Loucy (cell line): ENCODE results near the gene CACNA2D3.

ENCODE experiments used
- H2AFZ ChIP-seq: fragments of 200-600 bp; sonication (generic); 2 replicates; pipeline ENCODE4 v1.6.0; 2016; ENCODE audit warnings: antibody characterized with exemption, mild to moderate bottlenecking, low read length, moderate library complexity
- H3F3A ChIP-seq: fragments of 200-600 bp; 2 replicates; pipeline ENCODE4 v1.6.0; 2016; ENCODE audit warnings: antibody characterized with exemption, low read depth, mild to moderate bottlenecking
- H3K27me3 ChIP-seq: fragments of 200-600 bp; sonication (generic); 2 replicates; pipeline ENCODE4 v1.6.1; 2014; ENCODE audit warnings: low read length, mild to moderate bottlenecking; ENCODE audit not compliant: insufficient read depth, poor library complexity, severe bottlenecking
- H3K36me3 ChIP-seq: fragments of 200-600 bp; sonication (generic); 2 replicates; pipeline ENCODE4 v1.6.1; 2016; ENCODE audit warnings: low read length; ENCODE audit not compliant: insufficient read depth
- H3K4me1 ChIP-seq: fragments of 200-600 bp; sonication (generic); 2 replicates; pipeline ENCODE4 v1.5.1; 2014; ENCODE audit warnings: low read length, mild to moderate bottlenecking; ENCODE audit not compliant: insufficient read depth, poor library complexity, severe bottlenecking
- H3K4me2 ChIP-seq: fragments of 200-600 bp; sonication (generic); 2 replicates; pipeline ENCODE4 v1.6.0; 2014; ENCODE audit warnings: antibody characterized with exemption, low read length, low read depth, mild to moderate bottlenecking; ENCODE audit not compliant: poor library complexity, severe bottlenecking
- H3K4me3 ChIP-seq: fragments of 200-600 bp; sonication (generic); 2 replicates; pipeline ENCODE4 v1.5.1; 2014; ENCODE audit warnings: low read length, mild to moderate bottlenecking, mixed read lengths; ENCODE audit not compliant: poor library complexity, severe bottlenecking
- H3K79me2 ChIP-seq: fragments of 200-600 bp; sonication (generic); 2 replicates; pipeline ENCODE4 v1.6.1; 2014; ENCODE audit warnings: low read length; ENCODE audit not compliant: insufficient read depth
- H3K9ac ChIP-seq: fragments of 200-600 bp; sonication (generic); 2 replicates; pipeline ENCODE4 v1.6.0; 2014; ENCODE audit warnings: mild to moderate bottlenecking, low read depth, low read length, moderate library complexity; ENCODE audit not compliant: poor library complexity, severe bottlenecking
- H3K9me2 ChIP-seq: fragments of 200-600 bp; sonication (generic); replicated peaks from 2 replicates; pipeline ENCODE4 v1.6.1; 2016; ENCODE audit warnings: low read depth, low read length, mixed read lengths
- H3K9me3 ChIP-seq: fragments of 200-600 bp; sonication (generic); 2 replicates; pipeline ENCODE4 v1.6.1; 2014; ENCODE audit warnings: mild to moderate bottlenecking, antibody characterized with exemption, low read length, low read depth; ENCODE audit not compliant: insufficient read depth
- H4K20me1 ChIP-seq: fragments of 200-600 bp; sonication (generic); 2 replicates; pipeline ENCODE4 v1.6.0; 2014; ENCODE audit warnings: antibody characterized with exemption, low read length, mild to moderate bottlenecking; ENCODE audit not compliant: insufficient read depth, poor library complexity, severe bottlenecking
- EZH2phosphoT487 ChIP-seq: fragments of 200-600 bp; IDR thresholded peaks from 2 replicates; pipeline ENCODE4 v1.6.1; 2018; ENCODE audit warnings: antibody characterized with exemption, mild to moderate bottlenecking, moderate library complexity, borderline replicate concordance
- TF ChIP-seq, protein P1 (sequence below): fragments of 200-600 bp; sonication (generic); conservative IDR thresholded peaks from 2 replicates; pipeline ENCODE4 v1.5.1; 2014; ENCODE audit warnings: mild to moderate bottlenecking, antibody characterized with exemption, low read length

The CACNA2D3 gene

GRCh38 chr3:54165865-54166264, 43.5 kb downstream of the CACNA2D3 start:
- no peaks in the 10 kb centered on the region for H3K9me2 ChIP-seq
- no peak overlapping the region for H3K4me3 ChIP-seq
- H3F3A ChIP-seq = no peaks in the 10 kb centered on the region
- H4K20me1 ChIP-seq = no peaks in the 10 kb centered on the region
- no peaks in the 10 kb centered on the region for H3K4me1 ChIP-seq
- H3K79me2 ChIP-seq = no peaks in the 10 kb centered on the region
- no peak overlapping the region for H2AFZ ChIP-seq
- no peak overlapping the region for H3K4me2 ChIP-seq
- no peak for TF ChIP-seq EZH2phosphoT487
- TF ChIP-seq, protein P1, sequence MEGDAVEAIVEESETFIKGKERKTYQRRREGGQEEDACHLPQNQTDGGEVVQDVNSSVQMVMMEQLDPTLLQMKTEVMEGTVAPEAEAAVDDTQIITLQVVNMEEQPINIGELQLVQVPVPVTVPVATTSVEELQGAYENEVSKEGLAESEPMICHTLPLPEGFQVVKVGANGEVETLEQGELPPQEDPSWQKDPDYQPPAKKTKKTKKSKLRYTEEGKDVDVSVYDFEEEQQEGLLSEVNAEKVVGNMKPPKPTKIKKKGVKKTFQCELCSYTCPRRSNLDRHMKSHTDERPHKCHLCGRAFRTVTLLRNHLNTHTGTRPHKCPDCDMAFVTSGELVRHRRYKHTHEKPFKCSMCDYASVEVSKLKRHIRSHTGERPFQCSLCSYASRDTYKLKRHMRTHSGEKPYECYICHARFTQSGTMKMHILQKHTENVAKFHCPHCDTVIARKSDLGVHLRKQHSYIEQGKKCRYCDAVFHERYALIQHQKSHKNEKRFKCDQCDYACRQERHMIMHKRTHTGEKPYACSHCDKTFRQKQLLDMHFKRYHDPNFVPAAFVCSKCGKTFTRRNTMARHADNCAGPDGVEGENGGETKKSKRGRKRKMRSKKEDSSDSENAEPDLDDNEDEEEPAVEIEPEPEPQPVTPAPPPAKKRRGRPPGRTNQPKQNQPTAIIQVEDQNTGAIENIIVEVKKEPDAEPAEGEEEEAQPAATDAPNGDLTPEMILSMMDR = no peak
- H3K36me3 ChIP-seq = no peaks in the 10 kb centered on the region
- H3K9ac ChIP-seq = no peak overlapping the region
- no peaks in the 10 kb centered on the region for H3K9me3 ChIP-seq
- H3K27me3 ChIP-seq = no peaks in the 10 kb centered on the region

DNA sequence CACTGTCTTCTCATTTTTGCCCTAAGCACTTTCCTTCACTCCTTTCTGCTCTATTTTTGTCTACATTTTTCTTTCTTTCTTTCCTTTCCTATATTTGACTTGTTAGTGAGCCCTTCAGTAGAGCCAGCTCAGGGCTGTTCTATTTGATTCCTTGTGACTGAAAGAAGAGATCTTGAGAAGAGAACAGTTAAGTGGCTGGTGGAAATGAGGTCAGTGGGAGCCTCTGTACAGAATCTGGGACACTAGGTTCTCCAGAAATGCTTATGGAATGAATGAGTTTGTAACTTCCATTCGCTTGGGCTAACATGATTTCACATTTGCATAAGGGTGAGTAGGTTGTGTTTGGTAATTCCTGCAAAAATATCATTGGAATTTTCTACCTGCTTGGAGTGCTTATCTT, 45.6 kb downstream of the CACNA2D3 start:
- no peaks in the 10 kb centered on the region for H3K4me1 ChIP-seq
- no peaks in the 10 kb centered on the region for H3K27me3 ChIP-seq
- H3K9me2 ChIP-seq = no peaks in the 10 kb centered on the region
- H2AFZ ChIP-seq = no peak overlapping the region
- H3K36me3 ChIP-seq = no peaks in the 10 kb centered on the region
- no peak overlapping the region for H3K9ac ChIP-seq
- H3K4me2 ChIP-seq = no peak overlapping the region
- H3K9me3 ChIP-seq = no peaks in the 10 kb centered on the region
- no peaks in the 10 kb centered on the region for H4K20me1 ChIP-seq
- TF ChIP-seq, protein P1 = no peak
- no peak for TF ChIP-seq EZH2phosphoT487
- no peaks in the 10 kb centered on the region for H3K79me2 ChIP-seq
- H3K4me3 ChIP-seq = no peak overlapping the region
- no peaks in the 10 kb centered on the region for H3F3A ChIP-seq

- no peaks in the 10 kb centered on the region for H4K20me1 ChIP-seq
Measured at GRCh38 chr3:54168451-54168850, 46.1 kb downstream of the CACNA2D3 start.

More at GRCh38 chr3:54168451-54168850, 46.1 kb downstream of the CACNA2D3 start:
- no peaks in the 10 kb centered on the region for H3K4me1 ChIP-seq
- no peaks in the 10 kb centered on the region for H3K79me2 ChIP-seq
- TF ChIP-seq, protein P1 = no peak
- no peak for TF ChIP-seq EZH2phosphoT487
- H3K4me2 ChIP-seq = no peak overlapping the region
- H3K9ac ChIP-seq = no peak overlapping the region
- no peaks in the 10 kb centered on the region for H3K27me3 ChIP-seq
- H3K9me2 ChIP-seq = no peaks in the 10 kb centered on the region
- H3K9me3 ChIP-seq = no peaks in the 10 kb centered on the region
- no peak overlapping the region for H2AFZ ChIP-seq
- H3K36me3 ChIP-seq = no peaks in the 10 kb centered on the region
- no peak overlapping the region for H3K4me3 ChIP-seq
- no peaks in the 10 kb centered on the region for H3F3A ChIP-seq
